H1 (cell line): ENCODE measurements around the gene TBK1. TPM values are rescaled to one million over a fixed set of nuclear protein-coding genes. Genes with fewer than 3 reads are reported as not detected.

Experiments
- CTCF ChIA-PET: fragments of 300-600 bp; sonication (Branson Sonifier 250); formaldehyde crosslinking; loops from one replicate; lab custom pipeline; 2021; ENCODE audit not compliant: partially characterized antibody; lab: Charles Lee
- POLR2A ChIA-PET: fragments of 300-600 bp; sonication (Branson Sonifier 250); formaldehyde crosslinking; loops from one replicate; lab custom pipeline; 2021; ENCODE audit warnings: inconsistent platforms; ENCODE audit not compliant: partially characterized antibody; lab: Charles Lee
- DNase-seq, 2 experiments: peaks; one replicate each; pipeline versions ENCODE4 v3.0.0 to v3.0.0-alpha.2; 2010 to 2022; ENCODE audit warnings: low spot score in 2 of 2, low read depth in 1 of 2, mixed read lengths in 1 of 2
- FAIRE-seq: peaks from 2 replicates; lab custom pipeline; 2011; peaks lifted over from hg19 to GRCh38; lab: Jason Lieb, UNC
- H2AFZ ChIP-seq: 2 replicates; pipeline ENCODE4 v1.8.1; 2012; ENCODE audit warnings: low read length, inconsistent platforms
- H2AK5ac ChIP-seq: 2 replicates; pipeline ENCODE4 v1.6.1; 2013; ENCODE audit warnings: low read depth, low read length
- H2BK120ac ChIP-seq: replicated peaks from 2 replicates; pipeline ENCODE3; 2013; ENCODE audit warnings: low read depth, low read length, inconsistent platforms
- H2BK12ac ChIP-seq: 2 replicates; pipeline ENCODE4 v1.6.1; 2013; ENCODE audit warnings: low read depth, low read length
- H2BK15ac ChIP-seq: 2 replicates; pipeline ENCODE4 v1.6.1; 2013; ENCODE audit warnings: low read length
- H2BK20ac ChIP-seq: 2 replicates; pipeline ENCODE4 v1.6.1; 2013; ENCODE audit warnings: low read length
- H2BK5ac ChIP-seq: 2 replicates; pipeline ENCODE4 v1.6.1; 2013; ENCODE audit warnings: low read depth, low read length
- H3K14ac ChIP-seq: 2 replicates; pipeline ENCODE4 v1.6.1; 2013; ENCODE audit warnings: inconsistent platforms; ENCODE audit not compliant: insufficient read length
- H3K18ac ChIP-seq: 2 replicates; pipeline ENCODE4 v1.6.1; 2013; ENCODE audit warnings: low read length; ENCODE audit errors: extremely low read depth
- H3K23ac ChIP-seq: 2 replicates; pipeline ENCODE4 v1.6.1; 2013; ENCODE audit warnings: inconsistent platforms; ENCODE audit not compliant: insufficient read length
- H3K23me2 ChIP-seq: 2 replicates; pipeline ENCODE4 v1.6.1; 2013; ENCODE audit warnings: low read depth, low read length
- H3K27ac ChIP-seq: 2 replicates; pipeline ENCODE4 v1.6.1; 2011; ENCODE audit warnings: low read depth, low read length, inconsistent platforms
- H3K27me3 ChIP-seq, 4 experiments: replicated peaks in 1 of 4; 1 replicate in 1 of 4; 2 replicates in 3 of 4; pipeline versions ENCODE4 v1.6.1 to v1.8.1; 2011 to 2013; ENCODE audit warnings: low read length in 3 of 4, mild to moderate bottlenecking in 3 of 4, inconsistent platforms in 2 of 4, mixed read lengths in 2 of 4, moderate library complexity in 1 of 4; ENCODE audit not compliant: control insufficient read depth in 3 of 4, insufficient read depth in 3 of 4; ENCODE audit errors: extremely low read depth in 1 of 4
- H3K36me3 ChIP-seq, 4 experiments: 2 replicates each; pipeline versions ENCODE4 v1.6.1 to v1.8.1; 2011 to 2013; ENCODE audit warnings: mild to moderate bottlenecking in 4 of 4, low read length in 3 of 4, moderate library complexity in 2 of 4, control low read depth in 1 of 4, inconsistent platforms in 1 of 4; ENCODE audit not compliant: insufficient read depth in 4 of 4, control insufficient read depth in 2 of 4
- H3K4ac ChIP-seq: replicated peaks from 2 replicates; pipeline ENCODE3; 2013; ENCODE audit warnings: low read length, low read depth, mixed read lengths, inconsistent platforms; ENCODE audit not compliant: insufficient read length
- H3K4me1 ChIP-seq, 4 experiments: replicated peaks in 1 of 4; 1 replicate in 1 of 4; 2 replicates in 3 of 4; pipeline versions ENCODE4 v1.6.1 to v1.8.1; 2011 to 2013; ENCODE audit warnings: low read length in 3 of 4, inconsistent platforms in 2 of 4, mixed read lengths in 1 of 4; ENCODE audit not compliant: insufficient read depth in 4 of 4, control insufficient read depth in 3 of 4
- H3K4me2 ChIP-seq, 2 experiments: 2 replicates each; pipeline versions ENCODE4 v1.6.1 to v1.8.1; 2011 to 2013; ENCODE audit warnings: low read depth in 2 of 2, low read length in 2 of 2, control low read depth in 1 of 2, inconsistent platforms in 1 of 2, mild to moderate bottlenecking in 1 of 2; ENCODE audit not compliant: insufficient read depth in 1 of 2
- H3K4me3 ChIP-seq, 4 experiments: fragments of 200-600, 300-600 bp in 1 of 4; sonication (generic), shearing (Covaris generic), sonication (Bioruptor Twin) in 1 of 4; 2 replicates each; pipeline versions ENCODE4 v1.5.1 to v1.8.1; 2011 to 2016; ENCODE audit warnings: low read length in 4 of 4, low read depth in 3 of 4, control low read depth in 2 of 4, inconsistent platforms in 2 of 4, mild to moderate bottlenecking in 2 of 4, mixed read lengths in 1 of 4, moderate library complexity in 1 of 4; ENCODE audit not compliant: insufficient read depth in 2 of 4; ENCODE audit errors: extremely low read depth in 1 of 4
- H3K56ac ChIP-seq: replicated peaks from 2 replicates; pipeline ENCODE3; 2013; ENCODE audit warnings: low read depth, mild to moderate bottlenecking, mixed read lengths, low read length, inconsistent platforms; ENCODE audit not compliant: insufficient read length
- H3K79me1 ChIP-seq: 2 replicates; pipeline ENCODE4 v1.6.1; 2013; ENCODE audit warnings: low read depth, low read length, control low read depth
- H3K79me2 ChIP-seq, 2 experiments: 2 replicates each; pipeline versions ENCODE4 v1.6.1 to v1.8.1; 2012 to 2013; ENCODE audit warnings: low read length in 2 of 2, mild to moderate bottlenecking in 2 of 2, inconsistent platforms in 1 of 2; ENCODE audit not compliant: insufficient read depth in 2 of 2, control insufficient read depth in 1 of 2
- H3K9ac ChIP-seq, 4 experiments: replicated peaks in 1 of 4; 1 replicate in 1 of 4; 2 replicates in 3 of 4; pipeline versions ENCODE4 v1.6.1 to v1.8.1; 2011 to 2013; ENCODE audit warnings: low read depth in 3 of 4, low read length in 3 of 4, control low read depth in 2 of 4, mild to moderate bottlenecking in 2 of 4, moderate library complexity in 2 of 4, inconsistent platforms in 1 of 4; ENCODE audit errors: extremely low read depth in 1 of 4
- H3K9me3 ChIP-seq, 2 experiments: 2 replicates each; pipeline versions ENCODE4 v1.6.1 to v1.8.1; 2012 to 2013; ENCODE audit warnings: mild to moderate bottlenecking in 2 of 2, moderate library complexity in 2 of 2, control low read depth in 1 of 2, inconsistent platforms in 1 of 2, low read depth in 1 of 2, low read length in 1 of 2, mixed read lengths in 1 of 2; ENCODE audit not compliant: insufficient read depth in 2 of 2
- H4K20me1 ChIP-seq, 2 experiments: replicated peaks in 1 of 2; 2 replicates each; pipeline versions ENCODE3 to v1.8.1; 2011 to 2013; ENCODE audit warnings: inconsistent platforms in 2 of 2, low read length in 2 of 2, mild to moderate bottlenecking in 1 of 2; ENCODE audit not compliant: insufficient read depth in 2 of 2, control insufficient read depth in 1 of 2
- H4K5ac ChIP-seq: 2 replicates; pipeline ENCODE4 v1.6.1; 2013; ENCODE audit warnings: low read length, low read depth, mixed read lengths, inconsistent platforms; ENCODE audit not compliant: insufficient read length
- H4K8ac ChIP-seq: 2 replicates; pipeline ENCODE4 v1.8.0; 2013; ENCODE audit warnings: mild to moderate bottlenecking, moderate library complexity, low read length, inconsistent platforms; ENCODE audit not compliant: insufficient read depth; ENCODE audit errors: extremely low read depth
- H4K91ac ChIP-seq: replicated peaks from 2 replicates; pipeline ENCODE3; 2013; ENCODE audit warnings: low read length, mixed read lengths, inconsistent platforms; ENCODE audit not compliant: insufficient read length
- HDAC2 ChIP-seq, 2 experiments: fragments of 300-600 bp in 1 of 2; sonication (generic) in 1 of 2; IDR thresholded peaks; 2 replicates each; pipeline ENCODE4 v1.6.1; 2011 to 2012; ENCODE audit warnings: low read depth in 2 of 2, low read length in 2 of 2, mild to moderate bottlenecking in 2 of 2, moderate library complexity in 2 of 2, borderline replicate concordance in 1 of 2, inconsistent platforms in 1 of 2
- KDM1A ChIP-seq: fragments of 200-600, 300-600 bp; sonication (generic); IDR thresholded peaks from 2 replicates; pipeline ENCODE4 v1.7.1; 2016; ENCODE audit warnings: mild to moderate bottlenecking, low read length, borderline replicate concordance
- RBBP5 ChIP-seq: IDR thresholded peaks from 2 replicates; pipeline ENCODE4 v1.7.1; 2012; ENCODE audit warnings: low read depth, mild to moderate bottlenecking, inconsistent platforms, low read length, moderate library complexity, borderline replicate concordance
- WGBS, 2 experiments: shearing (Covaris generic) in 1 of 2; methylation state at CpG; one replicate each; pipeline versions ENCODE4 v1.1.6 to v1.1.7; 2013 to 2015; ENCODE audit warnings: low lambda C conversion rate in 2 of 2, mixed read lengths in 2 of 2, inconsistent platforms in 1 of 2, low coverage in 1 of 2, missing lambda C conversion rate in 1 of 2; ENCODE audit not compliant: insufficient replicate concordance in 2 of 2, insufficient coverage in 1 of 2, insufficient read length in 1 of 2; ENCODE audit errors: extremely low coverage in 1 of 2, missing lambda C conversion rate in 1 of 2; 5-methylcytosine and 5-hydroxymethylcytosine counted together
- polyA plus RNA-seq, 7 experiments: library from polyadenylated mRNA; depleted of rRNA in 3 of 7; stranded (reverse) in 5 of 7; unstranded in 2 of 7; fragments of >200 nt in 5 of 7; fragments of 200-250 nt in 2 of 7; gene quantifications; 1 replicate in 5 of 7; 2 replicates in 1 of 7; 4 replicates in 1 of 7; pipeline versions ENCODE4 v1.2.1 to v1.2.3, GENCODE V29; 2011 to 2013; ENCODE audit warnings: missing spikeins in 2 of 7, mixed read lengths in 2 of 7
- total RNA-seq: library from RNA; stranded (reverse); fragmentation: NEBNext Ultra II Directional; extraction: Animal tissue kit (Norgen Biotek cat#: 25700); gene quantifications from 2 replicates; pipeline ENCODE4 v1.2.1, GENCODE V29; 2021

TBK1 gene
- total and polyA plus RNA-seq, 2 of the 8 experiments (the other 6 are each of a cell fraction or from before 2014, with no cell fraction given): 5.3 to 20.4 TPM

DNA sequence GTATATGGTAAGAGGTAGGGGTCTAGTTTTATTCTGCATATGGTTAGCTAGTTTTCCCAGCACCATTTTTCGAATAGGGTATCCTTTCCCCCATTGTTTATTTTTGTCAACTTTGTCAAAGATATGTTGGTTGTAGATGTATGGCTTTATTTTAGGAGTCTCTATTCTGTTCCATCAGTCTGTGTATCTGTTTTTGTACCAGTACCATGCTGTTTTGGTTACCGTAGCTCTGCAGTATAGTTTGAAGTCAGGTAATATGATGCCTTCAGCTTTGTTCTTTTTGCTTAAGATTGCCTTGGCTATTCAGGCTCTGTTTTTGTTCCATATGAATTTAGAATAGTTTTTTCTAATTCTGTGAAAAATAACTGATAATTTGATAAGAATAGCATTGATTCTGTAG is 24.9 kb downstream of the TBK1 start:
- no peak overlapping the region for H3K4ac ChIP-seq
- no peak overlapping the region for H3K27ac ChIP-seq
- H3K9ac ChIP-seq: no peak overlapping the region
- no peaks in the 10 kb centered on the region for H3K23me2 ChIP-seq
- no peak overlapping the region for H2BK120ac ChIP-seq
- H3K36me3 ChIP-seq: peaks cover 2 to 38% (median 23%) of the 10 kb centered on the region in 4 experiments; a peak in 7 of 8 replicates
- TF ChIP-seq HDAC2 (IDR thresholded peaks at IDR 0.05; ENCODE audit: borderline replicate concordance in 1 of 2, low read depth in 2 of 2, low read length in 2 of 2): no peak
- no peak for TF ChIP-seq RBBP5
- peak; percentile 74 for TF ChIP-seq KDM1A
- peaks cover 3 to 12% of the 10 kb centered on the region in 2 experiments; a peak in 3 of 4 replicates for H3K9me3 ChIP-seq
- FAIRE-seq (no peak), DNase-seq (no peak)
- no peak overlapping the region for H3K18ac ChIP-seq
- peaks cover 0 to 12% of the 10 kb centered on the region in 2 experiments; a peak in 2 of 4 replicates for H3K79me2 ChIP-seq
- no peak overlapping the region for H3K4me3 ChIP-seq
- no peaks in the 10 kb centered on the region for H3K4me1 ChIP-seq
- no peak overlapping the region for H2BK12ac ChIP-seq
- H2AK5ac ChIP-seq: no peak overlapping the region
- H2BK5ac ChIP-seq: no peak overlapping the region
- H3K56ac ChIP-seq: no peak overlapping the region
- ChIA-PET POLR2A (no interaction called here), CTCF (no interaction called here)
- H4K5ac ChIP-seq: no peak overlapping the region
- H4K20me1 ChIP-seq: no peaks in the 10 kb centered on the region
- peaks cover 4% of the 10 kb centered on the region; the same call in 1 of the 2 replicates for H3K79me1 ChIP-seq
- H4K8ac ChIP-seq: no peak overlapping the region
- H4K91ac ChIP-seq: no peak overlapping the region
- H2BK20ac ChIP-seq: no peak overlapping the region
- no peaks in the 10 kb centered on the region for H3K27me3 ChIP-seq
- no peak overlapping the region for H2BK15ac ChIP-seq
- no peak overlapping the region for H3K4me2 ChIP-seq
- H3K14ac ChIP-seq: no peak overlapping the region
- no peak overlapping the region for H2AFZ ChIP-seq
- no peak overlapping the region for H3K23ac ChIP-seq
- 100% methylated on average over 2 of the region's 2 CpGs; no CpG with 5 or more reads in 1 of the 2 experiments for WGBS, 2 experiments
